K562 (cell line): ENCODE measurements around the gene PREP. TPM values are rescaled to one million over a fixed set of nuclear protein-coding genes. Genes with fewer than 3 reads are reported as not detected.
"Not testable (repeated sequence)": the region's sequence is repeated elsewhere in the genome, so short reads cannot be mapped to it uniquely, and the experiment has no call there.

Source experiments
- ATAC-seq: fragments of 200-7000 bp; cut with Tn5 transposase; 3 replicates; pipeline ENCODE4 v1.9.1; 2020; ENCODE audit warnings: moderate library complexity
- BruUV-seq: library from RNA; stranded (reverse); fragments of 400-500 nt; replicated peaks from 2 replicates; lab custom pipeline; 2021; lab: Mats Ljungman, UMichigan
- CTCF ChIA-PET: fragments of 300-600 bp; formaldehyde crosslinking; extraction: SDS; loops from one replicate; lab custom pipeline; 2021; ENCODE audit warnings: low intra/inter-chr PET ratio; lab: Yijun Ruan, JAX
- POLR2A ChIA-PET: fragments of 300-600, 350-650 bp; sonication (Branson Sonifier 250); formaldehyde crosslinking; extraction: SDS; loops from one replicate; lab custom pipeline; 2021; ENCODE audit warnings: antibody characterized with exemption, inconsistent platforms; lab: Yijun Ruan, JAX
- DNase-seq, 4 experiments: peaks; one replicate each; pipeline versions ENCODE4 v3.0.0 to v3.0.0-alpha.2; 2011 to 2018; ENCODE audit warnings: low spot score in 3 of 4, mixed read lengths in 3 of 4; ENCODE audit errors: extremely low read depth in 1 of 4
- FAIRE-seq: peaks from 2 replicates; lab custom pipeline; 2011; peaks lifted over from hg19 to GRCh38; lab: Jason Lieb, UNC
- H2AFZ ChIP-seq: 2 replicates; pipeline ENCODE4 v1.6.0; 2011; ENCODE audit warnings: low read depth, low read length, control low read depth, inconsistent platforms
- H3K27ac ChIP-seq: fragments of 200-600 bp; 3 replicates; pipeline ENCODE4 v1.8.0; 2011; ENCODE audit warnings: low read depth, mild to moderate bottlenecking, control low read depth, inconsistent platforms, low read length, moderate library complexity, mixed read lengths; ENCODE audit errors: extremely low read depth
- H3K27me3 ChIP-seq, 2 experiments: fragments of 300-600 bp in 1 of 2; 2 replicates in 1 of 2; 3 replicates in 1 of 2; pipeline versions ENCODE4 v1.6.0 to v1.8.0; 2011; ENCODE audit warnings: inconsistent platforms in 2 of 2, low read length in 2 of 2, mild to moderate bottlenecking in 1 of 2, mixed read lengths in 1 of 2, moderate library complexity in 1 of 2; ENCODE audit not compliant: control insufficient read depth in 2 of 2, insufficient read depth in 2 of 2
- H3K36me3 ChIP-seq: fragments of 300-600 bp; 3 replicates; pipeline ENCODE4 v1.8.0; 2011; ENCODE audit warnings: mild to moderate bottlenecking, low read length, inconsistent platforms; ENCODE audit not compliant: control insufficient read depth, insufficient read depth
- H3K4me1 ChIP-seq, 2 experiments: fragments of 200-600 bp in 1 of 2; replicated peaks in 1 of 2; 2 replicates in 1 of 2; 3 replicates in 1 of 2; pipeline versions ENCODE4 v1.5.1 to v1.8.0; 2011; ENCODE audit warnings: inconsistent platforms in 2 of 2, low read length in 2 of 2, mild to moderate bottlenecking in 1 of 2, mixed read lengths in 1 of 2, moderate library complexity in 1 of 2; ENCODE audit not compliant: control insufficient read depth in 2 of 2, insufficient read depth in 2 of 2
- H3K4me2 ChIP-seq: 2 replicates; pipeline ENCODE4 v1.6.1; 2011; ENCODE audit warnings: low read length, control low read depth, inconsistent platforms, mixed read lengths; ENCODE audit not compliant: insufficient read depth
- H3K4me3 ChIP-seq: fragments of 200-600 bp; sonication (generic), shearing (Covaris generic); 2 replicates; pipeline ENCODE4 v1.5.1; 2016; ENCODE audit warnings: control low read depth, inconsistent platforms
- H3K79me2 ChIP-seq: fragments of 200-600 bp; 3 replicates; pipeline ENCODE4 v1.8.0; 2011; ENCODE audit warnings: low read length, inconsistent platforms; ENCODE audit not compliant: control insufficient read depth, insufficient read depth
- H3K9ac ChIP-seq, 2 experiments: 2 replicates each; pipeline versions ENCODE4 v1.6.0 to v1.6.1; 2011; ENCODE audit warnings: low read depth in 2 of 2, low read length in 2 of 2, control low read depth in 1 of 2, inconsistent platforms in 1 of 2, mild to moderate bottlenecking in 1 of 2, mixed read lengths in 1 of 2; ENCODE audit not compliant: insufficient read depth in 1 of 2
- H3K9me1 ChIP-seq: one replicate; pipeline ENCODE4 v1.6.0; 2011; ENCODE audit warnings: inconsistent platforms, mild to moderate bottlenecking, low read length, moderate library complexity; ENCODE audit not compliant: control insufficient read depth, insufficient read depth
- H3K9me3 ChIP-seq: replicated peaks from 2 replicates; pipeline ENCODE4 v1.5.1; 2011; ENCODE audit warnings: low read depth, low read length, inconsistent platforms; ENCODE audit not compliant: control insufficient read depth, insufficient read depth
- H4K20me1 ChIP-seq: replicated peaks from 2 replicates; pipeline ENCODE4 v1.6.1; 2011; ENCODE audit warnings: low read length, inconsistent platforms, mixed read lengths; ENCODE audit not compliant: control insufficient read depth, insufficient read depth
- ZNF507 ChIP-seq: conservative IDR thresholded peaks from 2 replicates; pipeline ENCODE4 v1.6.1; 2017; ENCODE audit warnings: missing genetic modification characterization, missing compliant biosample characterization
- WGBS: fragments of 100-300 bp; shearing (Covaris generic); methylation state at CpG from one replicate; pipeline ENCODE4 v1.1.6; 2016; ENCODE audit warnings: low coverage, mixed read lengths; ENCODE audit not compliant: insufficient coverage; ENCODE audit errors: missing lambda C conversion rate; 5-methylcytosine and 5-hydroxymethylcytosine counted together
- in situ Hi-C: fragments of 300-500 bp; cut with MboI; formaldehyde crosslinking; loops from 4 replicates; pipeline ENCODE4 v1.15.0; 2018; ENCODE audit warnings: inconsistent platforms, mixed read lengths
- intact Hi-C: fragments of 100-400 bp; cut with micrococcal nuclease; formaldehyde crosslinking; loops from 2 replicates; pipeline ENCODE4 v1.14.2; 2022
- polyA plus RNA-seq, 8 experiments: library from polyadenylated mRNA; depleted of rRNA in 4 of 8; stranded (reverse) in 5 of 8; unstranded in 3 of 8; fragments of >200 nt; fragmentation: Nextera tagmentation in 2 of 8; fragmentation: Illumina TruSeq in 1 of 8; extraction: Ambion mirVana in 2 of 8; extraction: Trizol in 1 of 8; gene quantifications; 2 replicates each; pipeline versions ENCODE4 v1.2.1 to v1.2.3, GENCODE V29; 2011 to 2014; ENCODE audit warnings: inconsistent platforms in 1 of 8, missing spikeins in 1 of 8
- total RNA-seq, 7 experiments: library from RNA; depleted of rRNA in 6 of 7; stranded (reverse); fragments of >200 nt in 6 of 7; fragmentation: Illumina TruSeq in 2 of 7; extraction: Trizol in 2 of 7; gene quantifications; 2 replicates each; pipeline versions ENCODE4 v1.2.1 to v1.2.3, GENCODE V29; 2011 to 2021; ENCODE audit warnings: low replicate concordance in 1 of 7

The PREP gene
- total and polyA plus RNA-seq, 9 of the 15 experiments (the other 6 are each of a cell fraction or from before 2014, with no cell fraction given): 14.1 to 60.8 (median 28.3) TPM

DNA sequence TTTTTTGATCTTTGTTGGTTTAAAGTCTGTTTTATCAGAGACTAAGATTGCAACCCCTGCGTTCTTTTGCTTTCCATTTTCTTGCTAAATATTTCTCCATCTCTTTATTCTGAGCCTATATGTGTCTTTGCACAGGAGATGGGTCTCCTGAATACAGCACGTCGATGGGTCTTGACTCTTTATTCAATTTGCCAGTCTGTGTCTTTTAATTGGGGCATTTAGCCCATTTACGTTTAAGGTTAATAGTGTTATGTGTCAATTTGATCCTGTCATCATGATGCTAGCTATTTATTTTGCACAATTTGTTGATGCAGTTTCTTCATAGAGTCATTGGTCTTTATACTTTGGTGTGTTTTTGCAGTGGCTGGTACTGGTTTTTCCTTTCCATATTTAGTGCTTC, 171.1 kb downstream of the PREP start:
- CTCF ChIA-PET, BruUV-seq, H3K9me1 ChIP-seq, POLR2A ChIA-PET, DNase-seq, H4K20me1 ChIP-seq, H2AFZ ChIP-seq, H3K36me3 ChIP-seq, H3K4me1 ChIP-seq, H3K4me3 ChIP-seq, intact Hi-C loops, H3K79me2 ChIP-seq, H3K9ac ChIP-seq, H3K9me3 ChIP-seq, H3K27me3 ChIP-seq, in situ Hi-C loops, FAIRE-seq, H3K27ac ChIP-seq, H3K4me2 ChIP-seq, ATAC-seq: not testable (repeated sequence)
- TF ChIP-seq ZNF507 (tag): peak; percentile 53; the same call in 1 of the 2 replicates
- 0% methylated on average over 4 of the region's 4 CpGs for WGBS

Other genes with a start within 250 kb of the PREP start
- 5.0 and 6.4 TPM in 2 replicates for gene POPDC3, start 223.1 kb downstream of the PREP start, total RNA-seq (2014; rRNA removed)
- gene POPDC3, start 223.1 kb downstream of the PREP start, total RNA-seq (2014; rRNA removed; fragmentation: Illumina TruSeq; extraction: Trizol): 5.6 and 5.9 TPM in 2 replicates
- gene POPDC3, start 223.1 kb downstream of the PREP start, total RNA-seq (2015; rRNA removed; fragmentation: Illumina TruSeq; extraction: Trizol): 4.6 and 5.3 TPM in 2 replicates
- 4.0 and 4.8 TPM in 2 replicates for gene POPDC3, start 223.1 kb downstream of the PREP start, total RNA-seq (2021)
- gene POPDC3, start 223.1 kb downstream of the PREP start, polyA plus RNA-seq (2011; rRNA removed): 1.0 and 11.8 TPM in 2 replicates
- 10.2 and 11.5 TPM in 2 replicates for gene POPDC3, start 223.1 kb downstream of the PREP start, polyA plus RNA-seq (2014; fragmentation: Illumina TruSeq; extraction: Trizol)
- gene POPDC3, start 223.1 kb downstream of the PREP start, polyA plus RNA-seq (2014; fragmentation: Nextera tagmentation; extraction: Ambion mirVana): 1 to 10 TPM; 4.0 to 5.4 TPM
- 8.3 TPM in 2 replicates for gene POPDC3, start 223.1 kb downstream of the PREP start, polyA plus RNA-seq (2014; rRNA removed)